Hindlimb muscle (tissue), 1 donor: ENCODE results near the gene OR9Q2. TPM values are rescaled to one million over a fixed set of nuclear protein-coding genes. Genes with fewer than 3 reads are reported as not detected.

Experiments used
- polyA plus RNA-seq: library from polyadenylated mRNA; unstranded; fragments of 120-200 nt; gene quantifications from one replicate; pipeline ENCODE4 v1.2.1, GENCODE V29; 2013; ENCODE audit not compliant: insufficient read length

The OR9Q2 gene
- polyA plus RNA-seq, 1 donor: not detected

Other genes with a start within 250 kb of the OR9Q2 start
- gene OR9Q1, start 165.2 kb upstream of the OR9Q2 start, polyA plus RNA-seq: not detected
- gene OR6Q1, start 158.1 kb upstream of the OR9Q2 start, polyA plus RNA-seq: not detected
- gene OR9I1, start 63.5 kb upstream of the OR9Q2 start, polyA plus RNA-seq: not detected
- gene OR1S2, start 15.1 kb downstream of the OR9Q2 start, polyA plus RNA-seq: not detected
- not detected for gene OR1S1, start 23.6 kb downstream of the OR9Q2 start, polyA plus RNA-seq
- gene OR10Q1, start 39.8 kb downstream of the OR9Q2 start, polyA plus RNA-seq: not detected
- not detected for gene OR10W1, start 79.2 kb downstream of the OR9Q2 start, polyA plus RNA-seq
- not detected for gene OR5B17, start 170.0 kb downstream of the OR9Q2 start, polyA plus RNA-seq
- not detected for gene OR5B3, start 217.8 kb downstream of the OR9Q2 start, polyA plus RNA-seq
- not detected for gene OR5B2, start 239.1 kb downstream of the OR9Q2 start, polyA plus RNA-seq